ENCODE measurements around the gene NPTXR. TPM values are rescaled to one million over a fixed set of nuclear protein-coding genes. Genes with fewer than 3 reads are reported as not detected.

NPTXR gene
- total and polyA plus RNA-seq, 4 donors: 0.05 to 0.45 (median 0.16) TPM

DNA sequence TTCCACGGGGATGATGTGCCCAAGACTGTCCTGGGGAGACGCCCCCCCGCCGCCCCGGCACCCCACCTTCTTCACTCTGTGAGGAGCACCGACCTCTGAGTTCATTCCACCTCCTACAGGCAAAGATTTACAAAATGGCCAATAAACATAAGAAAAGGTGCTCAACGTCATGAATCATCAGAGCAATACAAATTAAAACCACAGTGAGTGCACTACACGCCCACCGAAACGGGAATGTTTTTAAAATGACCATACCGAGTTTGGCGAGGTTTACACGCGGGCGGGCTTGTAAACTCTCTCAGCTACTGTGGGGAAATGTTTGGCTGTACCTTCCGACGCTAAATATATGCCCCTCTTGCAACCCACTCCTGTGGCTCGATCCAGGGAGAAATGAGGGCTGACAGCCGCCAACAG, 7.9 kb downstream of the NPTXR start:
- no peak overlapping the region for H3K9ac ChIP-seq (ENCODE audit: low read depth in 1 of 2, low read length in 2 of 2)
- no peaks in the 10 kb centered on the region for H3K36me3 ChIP-seq (ENCODE audit: control insufficient read depth in 4 of 4, insufficient read depth in 3 of 4, low read depth in 1 of 4, low read length in 3 of 4)
- H3K27ac ChIP-seq (ENCODE audit: low read depth in 1 of 2, low read length in 2 of 2): no peak overlapping the region
- H3K4me1 ChIP-seq (ENCODE audit: control insufficient read depth in 4 of 4, insufficient read depth in 4 of 4, low read length in 3 of 4): no peaks in the 10 kb centered on the region
- no peak overlapping the region for H3K4me3 ChIP-seq (ENCODE audit: low read depth in 1 of 3, low read length in 3 of 3)
- TF ChIP-seq NR2F2 (IDR thresholded peaks at IDR 0.05) (no peak), FOXA2 (IDR thresholded peaks at IDR 0.05) (no peak)
- DNase-seq (ENCODE audit: low spot score): no peak
- no peaks in the 10 kb centered on the region for H3K9me3 ChIP-seq (ENCODE audit: control insufficient read depth in 4 of 4, low read length in 3 of 4)
- WGBS: 63% methylated on average over 19 of the region's 19 CpGs
- H3K27me3 ChIP-seq (ENCODE audit: control insufficient read depth in 4 of 4, insufficient read depth in 4 of 4, low read length in 3 of 4): peaks cover 0 to 2% (median 0%) of the 10 kb centered on the region in 4 donors

DNA sequence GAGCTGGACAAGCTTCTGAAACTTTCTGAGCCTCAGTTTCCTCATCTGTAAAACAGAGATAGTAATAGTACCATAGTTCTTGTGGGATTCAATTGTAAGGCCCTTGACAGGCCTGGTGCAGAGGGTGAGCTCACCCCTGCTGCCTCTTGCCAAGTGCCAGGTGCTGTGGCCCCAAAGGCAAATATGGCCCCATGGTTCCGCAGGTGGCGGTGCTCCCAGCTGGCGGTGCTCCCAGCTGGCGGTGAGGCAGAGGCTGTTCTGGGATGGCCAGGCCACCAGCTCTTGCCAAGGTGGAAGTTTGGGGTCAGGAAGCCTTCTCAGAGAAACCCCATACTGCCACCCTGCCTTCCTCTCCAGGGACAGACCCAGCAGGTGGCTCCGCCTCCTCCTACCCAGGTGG, 8.8 kb downstream of the NPTXR start:
- Histone ChIP-seq H3K9ac (ENCODE audit: low read depth in 1 of 2, low read length in 2 of 2) (no peak overlapping the region), H3K27ac (ENCODE audit: low read depth in 1 of 2, low read length in 2 of 2) (no peak overlapping the region), H3K36me3 (ENCODE audit: control insufficient read depth in 4 of 4, insufficient read depth in 3 of 4, low read depth in 1 of 4, low read length in 3 of 4) (no peaks in the 10 kb centered on the region), H3K4me3 (ENCODE audit: low read depth in 1 of 3, low read length in 3 of 3) (no peak overlapping the region), H3K4me1 (ENCODE audit: control insufficient read depth in 4 of 4, insufficient read depth in 4 of 4, low read length in 3 of 4) (no peaks in the 10 kb centered on the region), H3K9me3 (ENCODE audit: control insufficient read depth in 4 of 4, low read length in 3 of 4) (no peaks in the 10 kb centered on the region), H3K27me3 (ENCODE audit: control insufficient read depth in 4 of 4, insufficient read depth in 4 of 4, low read length in 3 of 4) (no peaks in the 10 kb centered on the region)
- WGBS: 95% methylated on average over 5 of the region's 5 CpGs
- TF ChIP-seq CTCF (IDR thresholded peaks at IDR 0.05; ENCODE audit: low read depth, low read length, missing input control) (no peak), RAD21 (IDR thresholded peaks at IDR 0.05) (no peak), GABPA (IDR thresholded peaks at IDR 0.05 in 1 of 2, conservative IDR thresholded peaks at IDR 0.05 in 1 of 2) (no peak), TAF1 (conservative IDR thresholded peaks at IDR 0.05) (no peak)
- DNase-seq (ENCODE audit: low spot score): no peak

GRCh38 chr22:38834215-38834953, 9.4 kb downstream of the NPTXR start:
- H3K36me3 ChIP-seq (ENCODE audit: control insufficient read depth in 4 of 4, insufficient read depth in 3 of 4, low read depth in 1 of 4, low read length in 3 of 4): no peaks in the 10 kb centered on the region
- H3K9me3 ChIP-seq (ENCODE audit: control insufficient read depth in 4 of 4, low read length in 3 of 4): peaks cover 0 to 6% (median 0%) of the 10 kb centered on the region in 4 donors
- no peaks in the 10 kb centered on the region for H3K27me3 ChIP-seq (ENCODE audit: control insufficient read depth in 4 of 4, insufficient read depth in 4 of 4, low read length in 3 of 4)
- TF ChIP-seq SP1 (IDR thresholded peaks at IDR 0.05) (no peak), HNF4A (conservative IDR thresholded peaks at IDR 0.05) (no peak), RAD21 (IDR thresholded peaks at IDR 0.05) (no peak), RXRA (IDR thresholded peaks at IDR 0.05) (no peak), TAF1 (conservative IDR thresholded peaks at IDR 0.05) (no peak), ZBTB33 (IDR thresholded peaks at IDR 0.05) (no peak), CTCF (IDR thresholded peaks at IDR 0.05; ENCODE audit: low read depth, low read length, missing input control) (no peak), ATF3 (IDR thresholded peaks at IDR 0.05) (no peak), EGR1 (IDR thresholded peaks at IDR 0.05; ENCODE audit: low read depth in 2 of 2) (no peak), JUND (IDR thresholded peaks at IDR 0.05) (no peak), NR2F2 (IDR thresholded peaks at IDR 0.05) (no peak), YY1 (IDR thresholded peaks at IDR 0.05) (no peak), FOXA2 (IDR thresholded peaks at IDR 0.05) (no peak), FOXA1 (IDR thresholded peaks at IDR 0.05) (no peak)
- TF ChIP-seq, protein P1, sequence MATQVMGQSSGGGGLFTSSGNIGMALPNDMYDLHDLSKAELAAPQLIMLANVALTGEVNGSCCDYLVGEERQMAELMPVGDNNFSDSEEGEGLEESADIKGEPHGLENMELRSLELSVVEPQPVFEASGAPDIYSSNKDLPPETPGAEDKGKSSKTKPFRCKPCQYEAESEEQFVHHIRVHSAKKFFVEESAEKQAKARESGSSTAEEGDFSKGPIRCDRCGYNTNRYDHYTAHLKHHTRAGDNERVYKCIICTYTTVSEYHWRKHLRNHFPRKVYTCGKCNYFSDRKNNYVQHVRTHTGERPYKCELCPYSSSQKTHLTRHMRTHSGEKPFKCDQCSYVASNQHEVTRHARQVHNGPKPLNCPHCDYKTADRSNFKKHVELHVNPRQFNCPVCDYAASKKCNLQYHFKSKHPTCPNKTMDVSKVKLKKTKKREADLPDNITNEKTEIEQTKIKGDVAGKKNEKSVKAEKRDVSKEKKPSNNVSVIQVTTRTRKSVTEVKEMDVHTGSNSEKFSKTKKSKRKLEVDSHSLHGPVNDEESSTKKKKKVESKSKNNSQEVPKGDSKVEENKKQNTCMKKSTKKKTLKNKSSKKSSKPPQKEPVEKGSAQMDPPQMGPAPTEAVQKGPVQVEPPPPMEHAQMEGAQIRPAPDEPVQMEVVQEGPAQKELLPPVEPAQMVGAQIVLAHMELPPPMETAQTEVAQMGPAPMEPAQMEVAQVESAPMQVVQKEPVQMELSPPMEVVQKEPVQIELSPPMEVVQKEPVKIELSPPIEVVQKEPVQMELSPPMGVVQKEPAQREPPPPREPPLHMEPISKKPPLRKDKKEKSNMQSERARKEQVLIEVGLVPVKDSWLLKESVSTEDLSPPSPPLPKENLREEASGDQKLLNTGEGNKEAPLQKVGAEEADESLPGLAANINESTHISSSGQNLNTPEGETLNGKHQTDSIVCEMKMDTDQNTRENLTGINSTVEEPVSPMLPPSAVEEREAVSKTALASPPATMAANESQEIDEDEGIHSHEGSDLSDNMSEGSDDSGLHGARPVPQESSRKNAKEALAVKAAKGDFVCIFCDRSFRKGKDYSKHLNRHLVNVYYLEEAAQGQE (IDR thresholded peaks at IDR 0.05): no peak
- TF ChIP-seq, protein P2, sequence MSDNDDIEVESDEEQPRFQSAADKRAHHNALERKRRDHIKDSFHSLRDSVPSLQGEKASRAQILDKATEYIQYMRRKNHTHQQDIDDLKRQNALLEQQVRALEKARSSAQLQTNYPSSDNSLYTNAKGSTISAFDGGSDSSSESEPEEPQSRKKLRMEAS (IDR thresholded peaks at IDR 0.05): no peak
- 82% methylated on average over 13 of the region's 13 CpGs for WGBS
- no peak overlapping the region for H3K4me3 ChIP-seq (ENCODE audit: low read depth in 1 of 3, low read length in 3 of 3)
- H3K9ac ChIP-seq (ENCODE audit: low read depth in 1 of 2, low read length in 2 of 2): no peak overlapping the region
- no peak overlapping the region for H3K27ac ChIP-seq (ENCODE audit: low read depth in 1 of 2, low read length in 2 of 2)
- no peaks in the 10 kb centered on the region for H3K4me1 ChIP-seq (ENCODE audit: control insufficient read depth in 4 of 4, insufficient read depth in 4 of 4, low read length in 3 of 4)
- DNase-seq (ENCODE audit: low spot score): no peak

Data from liver (tissue), 9 donors.